HCT116 (cell line): ENCODE measurements around the gene EFL1. TPM values are rescaled to one million over a fixed set of nuclear protein-coding genes. Genes with fewer than 3 reads are reported as not detected.
A peak's percentile ranks its signal among the peaks of the same experiment; 100 is the strongest.

Experiments used
- ATAC-seq: fragments of 200-7000 bp; cut with Tn5 transposase; 2 replicates; pipeline ENCODE4 v1.9.1; 2020; ENCODE audit warnings: mild to moderate bottlenecking, moderate library complexity
- BruUV-seq: library from RNA; stranded (reverse); fragments of 400-500 nt; replicated peaks from 2 replicates; lab custom pipeline; 2021; lab: Mats Ljungman, UMichigan
- CTCF ChIA-PET: fragments of 300-600 bp; sonication (Branson Sonifier 250); formaldehyde crosslinking; loops from one replicate; lab custom pipeline; 2021; ENCODE audit warnings: antibody characterized with exemption; lab: Charles Lee
- POLR2A ChIA-PET: fragments of 300-600, 350-600 bp; sonication (Branson Sonifier 250); formaldehyde crosslinking; loops from one replicate; lab custom pipeline; 2021; ENCODE audit warnings: antibody characterized with exemption; lab: Charles Lee
- RAD21 ChIA-PET, 2 experiments: fragments of 300-600 bp; sonication (Branson Sonifier 250); formaldehyde crosslinking; loops; one replicate each; lab custom pipeline; 2023; ENCODE audit warnings: low total read pairs in 2 of 2; ENCODE audit not compliant: uncharacterized antibody in 2 of 2, unreplicated experiment in 2 of 2, low non-redundant PET in 1 of 2; lab: Charles Lee
- DNase-seq: peaks from one replicate; pipeline ENCODE4 v3.0.0-alpha.2; 2010; ENCODE audit warnings: low read depth, low spot score
- H2AFZ ChIP-seq: fragments of 200-600 bp; shearing (Covaris generic), sonication (generic); 2 replicates; pipeline ENCODE4 v1.6.1; 2017; ENCODE audit warnings: low read depth, mixed run types, mixed read lengths, antibody characterized with exemption, low read length; ENCODE audit not compliant: poor library complexity, severe bottlenecking
- H3K27ac ChIP-seq: 2 replicates; pipeline ENCODE4 v1.5.1; 2012; ENCODE audit warnings: low read depth, low read length
- H3K27me3 ChIP-seq: fragments of 200-600 bp; sonication (generic); 2 replicates; pipeline ENCODE4 v1.6.1; 2016; ENCODE audit warnings: mixed run types, low read length, mixed read lengths; ENCODE audit not compliant: insufficient read depth
- H3K36me3 ChIP-seq, 2 experiments: fragments of 200-500 bp in 1 of 2; fragments of 200-600 bp in 1 of 2; sonication (Bioruptor generic) in 1 of 2; sonication (generic) in 1 of 2; 2 replicates each; pipeline versions ENCODE4 v1.5.1 to v1.6.1; 2014 to 2016; ENCODE audit warnings: low read length in 2 of 2, inconsistent platforms in 1 of 2, mixed read lengths in 1 of 2, mixed run types in 1 of 2; ENCODE audit not compliant: insufficient read depth in 2 of 2, control insufficient read depth in 1 of 2
- H3K4me1 ChIP-seq, 2 experiments: fragments of 200-600 bp in 1 of 2; sonication (generic) in 1 of 2; 2 replicates each; pipeline versions ENCODE4 v1.5.1 to v1.6.1; 2012 to 2017; ENCODE audit warnings: low read length in 2 of 2, inconsistent platforms in 1 of 2, mild to moderate bottlenecking in 1 of 2, mixed read lengths in 1 of 2, mixed run types in 1 of 2, moderate library complexity in 1 of 2; ENCODE audit not compliant: insufficient read depth in 2 of 2, control insufficient read depth in 1 of 2
- H3K4me2 ChIP-seq: fragments of 200-600 bp; sonication (generic); 2 replicates; pipeline ENCODE4 v1.6.1; 2017; ENCODE audit warnings: mixed run types, low read length, mixed read lengths
- H3K4me3 ChIP-seq, 2 experiments: fragments of 200-600 bp in 1 of 2; sonication (generic) in 1 of 2; replicated peaks in 1 of 2; 2 replicates each; pipeline ENCODE4 v1.5.1; 2011 to 2016; ENCODE audit warnings: low read length in 2 of 2, control low read depth in 1 of 2, low read depth in 1 of 2, mild to moderate bottlenecking in 1 of 2, mixed read lengths in 1 of 2, mixed run types in 1 of 2
- H3K79me2 ChIP-seq: fragments of 200-600 bp; sonication (generic); 2 replicates; pipeline ENCODE4 v1.6.1; 2017; ENCODE audit warnings: mild to moderate bottlenecking, mixed run types, low read length, moderate library complexity, mixed read lengths; ENCODE audit not compliant: insufficient read depth
- H3K9ac ChIP-seq: fragments of 200-600 bp; sonication (generic); 2 replicates; pipeline ENCODE4 v1.6.1; 2016; ENCODE audit warnings: low read length, mixed read lengths
- H3K9me2 ChIP-seq: fragments of 200-600 bp; sonication (generic), shearing (Covaris generic); 2 replicates; pipeline ENCODE4 v1.6.1; 2017; ENCODE audit warnings: mixed run types, mild to moderate bottlenecking, moderate library complexity; ENCODE audit not compliant: insufficient read depth
- H3K9me3 ChIP-seq, 2 experiments: fragments of 200-500 bp in 1 of 2; fragments of 200-600 bp in 1 of 2; sonication (Bioruptor generic) in 1 of 2; sonication (generic) in 1 of 2; 2 replicates each; pipeline ENCODE4 v1.6.1; 2014 to 2017; ENCODE audit warnings: low read length in 2 of 2, mixed read lengths in 2 of 2, inconsistent platforms in 1 of 2, low read depth in 1 of 2, mild to moderate bottlenecking in 1 of 2, mixed run types in 1 of 2, moderate library complexity in 1 of 2; ENCODE audit not compliant: control insufficient read depth in 1 of 2, insufficient read depth in 1 of 2
- H4K20me1 ChIP-seq: fragments of 200-600 bp; sonication (generic), shearing (Covaris generic); 2 replicates; pipeline ENCODE4 v1.6.1; 2017; ENCODE audit warnings: mixed run types, mild to moderate bottlenecking, moderate library complexity; ENCODE audit not compliant: insufficient read depth
- CEBPB ChIP-seq: IDR thresholded peaks from 2 replicates; pipeline ENCODE4 v1.6.1; 2012; ENCODE audit warnings: low read depth
- EGR1 ChIP-seq: IDR thresholded peaks from 2 replicates; pipeline ENCODE4 v1.6.1; 2012; ENCODE audit warnings: low read depth
- ELF1 ChIP-seq: IDR thresholded peaks from 2 replicates; pipeline ENCODE4 v1.6.1; 2012; ENCODE audit warnings: low read depth, borderline replicate concordance
- EZH2 ChIP-seq: fragments of 200-600 bp; sonication (generic); IDR thresholded peaks from 2 replicates; pipeline ENCODE4 v1.6.1; 2017; ENCODE audit warnings: antibody characterized with exemption, mixed run types
- EZH2phosphoT487 ChIP-seq: fragments of 200-600 bp; IDR thresholded peaks from 2 replicates; pipeline ENCODE4 v1.6.1; 2018; ENCODE audit warnings: antibody characterized with exemption, borderline replicate concordance
- FOSL1 ChIP-seq: IDR thresholded peaks from 2 replicates; pipeline ENCODE4 v1.6.1; 2012; ENCODE audit warnings: low read depth
- JUND ChIP-seq: IDR thresholded peaks from 2 replicates; pipeline ENCODE4 v1.6.1; 2012
- MAX ChIP-seq: IDR thresholded peaks from 2 replicates; pipeline ENCODE4 v1.6.1; 2012
- RAD21 ChIP-seq: IDR thresholded peaks from 2 replicates; pipeline ENCODE4 v1.6.1; 2012; ENCODE audit warnings: low read depth, mild to moderate bottlenecking
- SIN3A ChIP-seq: IDR thresholded peaks from 2 replicates; pipeline ENCODE4 v1.6.1; 2012; ENCODE audit warnings: low read depth
- intact Hi-C: fragments of 100-400 bp; cut with micrococcal nuclease; formaldehyde crosslinking; loops from 2 replicates; pipeline ENCODE4 v1.10.0; 2022
- total RNA-seq: library from RNA; stranded (reverse); gene quantifications from one replicate; pipeline ENCODE4 v1.2.1, GENCODE V29; 2021; ENCODE audit not compliant: unreplicated experiment
- TF ChIP-seq, protein P1 (sequence below), 3 experiments: fragments of 200-600 bp in 1 of 3; sonication (generic) in 1 of 3; IDR thresholded peaks in 2 of 3; conservative IDR thresholded peaks in 1 of 3; 2 replicates each; pipeline ENCODE4 v1.5.1; 2012 to 2017; ENCODE audit warnings: low read depth in 2 of 3, low read length in 2 of 3, antibody characterized with exemption in 1 of 3, borderline replicate concordance in 1 of 3, control low read depth in 1 of 3, mild to moderate bottlenecking in 1 of 3, mixed read lengths in 1 of 3, mixed run types in 1 of 3, moderate library complexity in 1 of 3; ENCODE audit not compliant: insufficient read depth in 1 of 3

The EFL1 gene
- total RNA-seq, 1 experiment from 2014 or later: 12.7 TPM

DNA sequence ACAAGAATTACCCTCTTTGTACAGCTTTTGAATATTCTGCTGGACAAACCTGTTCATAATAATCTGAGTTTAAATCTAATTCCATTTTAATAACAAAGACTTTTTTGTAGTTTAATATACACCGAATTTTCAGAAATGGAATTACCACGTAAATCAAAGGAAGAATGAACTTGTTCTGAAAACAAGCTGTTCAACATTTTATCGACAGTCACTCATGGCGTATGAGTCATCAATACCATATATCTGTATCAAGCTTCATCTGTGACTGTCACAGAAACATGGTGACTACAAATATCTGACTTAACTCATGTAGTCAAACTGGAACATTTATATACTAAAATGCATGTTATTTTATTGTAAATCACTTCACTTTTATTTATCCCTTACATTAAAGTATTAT lies 90.0 kb downstream of the EFL1 start:
- Histone ChIP-seq H2AFZ (no peak overlapping the region), H3K36me3 (no peaks in the 10 kb centered on the region), H4K20me1 (no peaks in the 10 kb centered on the region), H3K9me3 (no peaks in the 10 kb centered on the region), H3K79me2 (no peaks in the 10 kb centered on the region), H3K9ac (no peak overlapping the region), H3K27me3 (no peaks in the 10 kb centered on the region), H3K4me1 (peaks cover 0 to 9% of the 10 kb centered on the region in 2 experiments; a peak in 2 of 4 replicates), H3K9me2 (no peaks in the 10 kb centered on the region), H3K4me3 (no peak overlapping the region), H3K27ac (no peak overlapping the region), H3K4me2 (peak overlapping the region; percentile 26; the same call in 1 of the 2 replicates)
- no TSS peak for BruUV-seq
- DNase-seq (peak; percentile 6), ATAC-seq (no peak; the same call in 1 of the 2 replicates)
- POLR2A ChIA-PET: no interaction called here
- CTCF ChIA-PET: no interaction called here
- TF ChIP-seq SIN3A: no peak
- peak; percentile 26; the same call in 1 of the 2 replicates for TF ChIP-seq JUND
- peak; percentile 27; the same call in 1 of the 2 replicates for TF ChIP-seq FOSL1
- intact Hi-C loops: no loop called here
- RAD21 ChIA-PET: no interaction called here

DNA sequence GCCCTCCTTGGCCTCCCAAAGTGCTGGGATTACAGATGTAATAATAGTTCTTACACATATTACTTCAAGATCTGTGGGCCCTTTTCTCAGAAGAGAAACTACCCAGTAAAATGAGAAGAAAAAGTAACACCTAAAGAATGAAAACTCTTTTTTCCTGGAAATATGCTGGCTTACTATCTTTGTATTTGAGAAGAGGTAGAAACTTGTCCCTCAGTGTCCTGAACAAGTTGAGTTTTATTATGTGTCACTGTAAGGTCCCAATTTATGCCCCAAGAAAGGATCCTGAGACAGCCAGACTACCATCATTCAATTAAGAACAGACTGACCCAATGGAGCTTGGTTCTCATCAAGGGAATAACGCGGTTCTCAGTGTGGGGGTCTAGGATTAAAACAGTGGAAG lies 93.8 kb downstream of the EFL1 start:
- no TSS peak for BruUV-seq
- RAD21 ChIA-PET: no interaction called here
- H3K27ac ChIP-seq: no peak overlapping the region

More for the DNA sequence above, 93.8 kb downstream of the EFL1 start:
- H3K9ac ChIP-seq: no peak overlapping the region
- H3K4me3 ChIP-seq: no peak overlapping the region
- H3K9me2 ChIP-seq: no peaks in the 10 kb centered on the region
- H2AFZ ChIP-seq: no peak overlapping the region
- DNase-seq: no peak
- CTCF ChIA-PET: no interaction called here
- intact Hi-C loops: no loop called here
- H3K79me2 ChIP-seq: no peaks in the 10 kb centered on the region
- H3K4me2 ChIP-seq: no peak overlapping the region
- H3K36me3 ChIP-seq: no peaks in the 10 kb centered on the region
- peaks cover 0 to 9% of the 10 kb centered on the region in 2 experiments; a peak in 2 of 4 replicates for H3K4me1 ChIP-seq
- H4K20me1 ChIP-seq: no peaks in the 10 kb centered on the region
- ATAC-seq: no peak
- POLR2A ChIA-PET: no interaction called here
- H3K9me3 ChIP-seq: no peaks in the 10 kb centered on the region
- no peaks in the 10 kb centered on the region for H3K27me3 ChIP-seq
- no peak for TF ChIP-seq EGR1
- TF ChIP-seq RAD21: no peak
- no peak for TF ChIP-seq EZH2phosphoT487
- no peak for TF ChIP-seq ELF1
- TF ChIP-seq, protein P1, sequence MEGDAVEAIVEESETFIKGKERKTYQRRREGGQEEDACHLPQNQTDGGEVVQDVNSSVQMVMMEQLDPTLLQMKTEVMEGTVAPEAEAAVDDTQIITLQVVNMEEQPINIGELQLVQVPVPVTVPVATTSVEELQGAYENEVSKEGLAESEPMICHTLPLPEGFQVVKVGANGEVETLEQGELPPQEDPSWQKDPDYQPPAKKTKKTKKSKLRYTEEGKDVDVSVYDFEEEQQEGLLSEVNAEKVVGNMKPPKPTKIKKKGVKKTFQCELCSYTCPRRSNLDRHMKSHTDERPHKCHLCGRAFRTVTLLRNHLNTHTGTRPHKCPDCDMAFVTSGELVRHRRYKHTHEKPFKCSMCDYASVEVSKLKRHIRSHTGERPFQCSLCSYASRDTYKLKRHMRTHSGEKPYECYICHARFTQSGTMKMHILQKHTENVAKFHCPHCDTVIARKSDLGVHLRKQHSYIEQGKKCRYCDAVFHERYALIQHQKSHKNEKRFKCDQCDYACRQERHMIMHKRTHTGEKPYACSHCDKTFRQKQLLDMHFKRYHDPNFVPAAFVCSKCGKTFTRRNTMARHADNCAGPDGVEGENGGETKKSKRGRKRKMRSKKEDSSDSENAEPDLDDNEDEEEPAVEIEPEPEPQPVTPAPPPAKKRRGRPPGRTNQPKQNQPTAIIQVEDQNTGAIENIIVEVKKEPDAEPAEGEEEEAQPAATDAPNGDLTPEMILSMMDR (IDR thresholded peaks at IDR 0.05 in 2 of 3, conservative IDR thresholded peaks at IDR 0.05 in 1 of 3; ENCODE audit: borderline replicate concordance in 1 of 3, insufficient read depth in 1 of 3, low read depth in 2 of 3, low read length in 2 of 3): no peak
- TF ChIP-seq MAX: no peak
- TF ChIP-seq CEBPB: no peak
- TF ChIP-seq EZH2: no peak
